HEK293 (cell line): ENCODE data around the gene ITGA8.

Source experiments
- CTCF ChIP-seq: fragments of 450-650 bp; formaldehyde crosslinking; IDR thresholded peaks from 2 replicates; pipeline ENCODE4 v1.5.1; 2016; ENCODE audit warnings: missing biosample characterization, missing genetic modification characterization
- HOXC10 ChIP-seq: sonication (generic); formaldehyde crosslinking; IDR thresholded peaks from 2 replicates; pipeline ENCODE4 v1.8.1; 2023; ENCODE audit warnings: mild to moderate bottlenecking, missing genetic modification reagents
- ZBTB26 ChIP-seq: fragments of 450-650 bp; formaldehyde crosslinking; optimal IDR thresholded peaks from 2 replicates; pipeline ENCODE3; 2016; ENCODE audit warnings: missing biosample characterization, mild to moderate bottlenecking, missing genetic modification characterization
- ZNF274 ChIP-seq, 2 experiments: fragments of 200-500 bp in 1 of 2; fragments of 450-650 bp in 1 of 2; sonication (Bioruptor generic) in 1 of 2; formaldehyde crosslinking in 1 of 2; IDR thresholded peaks; 2 replicates each; pipeline versions ENCODE4 v1.5.1 to v1.6.1; 2014 to 2016; ENCODE audit warnings: borderline replicate concordance in 1 of 2, inconsistent platforms in 1 of 2, low read length in 1 of 2, missing biosample characterization in 1 of 2, missing genetic modification characterization in 1 of 2
- TF ChIP-seq, protein P1 (sequence below): fragments of 450-650 bp; formaldehyde crosslinking; IDR thresholded peaks from 2 replicates; pipeline ENCODE4 v1.5.1; 2016; ENCODE audit warnings: missing biosample characterization, missing genetic modification characterization, low read depth

GRCh38 chr10:15705298-15705697 lies 14.4 kb downstream of the ITGA8 start:
- TF ChIP-seq ZNF274 (IDR thresholded peaks at IDR 0.05; ENCODE audit: low read length) = no peak
- no peak for TF ChIP-seq ZNF274 (tag by site-specific recombination; IDR thresholded peaks at IDR 0.05; ENCODE audit: borderline replicate concordance)
- no peak for TF ChIP-seq CTCF (tag by site-specific recombination)
- TF ChIP-seq, protein P1, sequence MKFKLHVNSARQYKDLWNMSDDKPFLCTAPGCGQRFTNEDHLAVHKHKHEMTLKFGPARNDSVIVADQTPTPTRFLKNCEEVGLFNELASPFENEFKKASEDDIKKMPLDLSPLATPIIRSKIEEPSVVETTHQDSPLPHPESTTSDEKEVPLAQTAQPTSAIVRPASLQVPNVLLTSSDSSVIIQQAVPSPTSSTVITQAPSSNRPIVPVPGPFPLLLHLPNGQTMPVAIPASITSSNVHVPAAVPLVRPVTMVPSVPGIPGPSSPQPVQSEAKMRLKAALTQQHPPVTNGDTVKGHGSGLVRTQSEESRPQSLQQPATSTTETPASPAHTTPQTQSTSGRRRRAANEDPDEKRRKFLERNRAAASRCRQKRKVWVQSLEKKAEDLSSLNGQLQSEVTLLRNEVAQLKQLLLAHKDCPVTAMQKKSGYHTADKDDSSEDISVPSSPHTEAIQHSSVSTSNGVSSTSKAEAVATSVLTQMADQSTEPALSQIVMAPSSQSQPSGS (tag by site-specific recombination) = no peak
- no peak for TF ChIP-seq HOXC10 (CRISPR knock-in tag)
- TF ChIP-seq ZBTB26 (tag by site-specific recombination) = no peak
